ENCODE measurements around the gene USP53.

DNA sequence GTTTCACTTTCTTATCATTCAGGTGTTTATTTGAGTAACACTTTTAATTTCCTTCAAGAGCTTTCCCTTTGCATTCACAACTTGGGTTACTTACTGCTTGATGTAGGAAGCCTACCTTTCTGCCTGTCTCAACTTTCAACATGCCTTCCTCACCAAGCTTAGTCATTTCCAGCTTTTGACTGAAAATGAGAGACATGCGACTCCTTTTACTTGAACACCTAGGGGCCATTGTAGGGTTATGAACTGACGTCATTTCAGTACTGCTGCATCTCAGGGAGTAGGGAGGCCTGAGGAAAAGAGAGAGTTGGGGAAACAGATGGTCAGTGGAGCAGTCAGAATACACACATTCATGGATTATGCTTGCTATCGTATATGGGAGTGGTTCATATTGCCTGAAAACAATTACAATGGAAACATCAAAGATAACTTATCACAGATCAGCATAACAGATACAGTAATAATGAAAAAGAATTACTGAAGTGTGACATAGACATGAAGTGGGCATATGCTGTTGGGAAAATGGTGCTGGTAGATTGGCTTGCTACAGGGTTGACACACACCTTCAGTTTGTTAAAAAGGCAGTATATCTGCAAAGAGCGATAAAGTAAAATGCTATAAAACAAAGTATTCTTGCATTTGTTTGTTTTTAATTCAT is 25.7 kb downstream of the USP53 start:
- TF ChIP-seq JUN (IDR thresholded peaks at IDR 0.05; ENCODE audit: borderline replicate concordance, insufficient read depth, insufficient read length, low read depth) = peak; percentile 47
- TF ChIP-seq, protein P1, sequence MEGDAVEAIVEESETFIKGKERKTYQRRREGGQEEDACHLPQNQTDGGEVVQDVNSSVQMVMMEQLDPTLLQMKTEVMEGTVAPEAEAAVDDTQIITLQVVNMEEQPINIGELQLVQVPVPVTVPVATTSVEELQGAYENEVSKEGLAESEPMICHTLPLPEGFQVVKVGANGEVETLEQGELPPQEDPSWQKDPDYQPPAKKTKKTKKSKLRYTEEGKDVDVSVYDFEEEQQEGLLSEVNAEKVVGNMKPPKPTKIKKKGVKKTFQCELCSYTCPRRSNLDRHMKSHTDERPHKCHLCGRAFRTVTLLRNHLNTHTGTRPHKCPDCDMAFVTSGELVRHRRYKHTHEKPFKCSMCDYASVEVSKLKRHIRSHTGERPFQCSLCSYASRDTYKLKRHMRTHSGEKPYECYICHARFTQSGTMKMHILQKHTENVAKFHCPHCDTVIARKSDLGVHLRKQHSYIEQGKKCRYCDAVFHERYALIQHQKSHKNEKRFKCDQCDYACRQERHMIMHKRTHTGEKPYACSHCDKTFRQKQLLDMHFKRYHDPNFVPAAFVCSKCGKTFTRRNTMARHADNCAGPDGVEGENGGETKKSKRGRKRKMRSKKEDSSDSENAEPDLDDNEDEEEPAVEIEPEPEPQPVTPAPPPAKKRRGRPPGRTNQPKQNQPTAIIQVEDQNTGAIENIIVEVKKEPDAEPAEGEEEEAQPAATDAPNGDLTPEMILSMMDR (IDR thresholded peaks at IDR 0.05; ENCODE audit: extremely low read depth in 1 of 2, insufficient read depth in 1 of 2, low read depth in 1 of 2, low read length in 2 of 2) = no peak
- TF ChIP-seq POLR2A (IDR thresholded peaks at IDR 0.05; ENCODE audit: low read depth, low read length) = no peak
- TF ChIP-seq EZH2 (IDR thresholded peaks at IDR 0.05; ENCODE audit: borderline replicate concordance, low read depth, low read length, severe bottlenecking) = no peak
- TF ChIP-seq, protein P2, sequence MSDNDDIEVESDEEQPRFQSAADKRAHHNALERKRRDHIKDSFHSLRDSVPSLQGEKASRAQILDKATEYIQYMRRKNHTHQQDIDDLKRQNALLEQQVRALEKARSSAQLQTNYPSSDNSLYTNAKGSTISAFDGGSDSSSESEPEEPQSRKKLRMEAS (IDR thresholded peaks at IDR 0.05; ENCODE audit: insufficient read depth, insufficient read length) = no peak
- no peak for TF ChIP-seq POLR2AphosphoS5 (IDR thresholded peaks at IDR 0.05; ENCODE audit: insufficient read depth, low read depth, low read length)
- TF ChIP-seq GATA2 (IDR thresholded peaks at IDR 0.05; ENCODE audit: insufficient read depth, insufficient read length, low read depth, low read length) = no peak
- no peak for TF ChIP-seq MYC (IDR thresholded peaks at IDR 0.05; ENCODE audit: low read depth, low read length)
